T47D (cell line): ENCODE measurements around the gene SP140.
"Not testable (repeated sequence)": the region's sequence is repeated elsewhere in the genome, so short reads cannot be mapped to it uniquely, and the experiment has no call there.

Source experiments
- DNase-seq, 2 experiments: peaks; one replicate each; pipeline versions ENCODE4 v3.0.0 to v3.0.0-alpha.2; 2011 to 2012; ENCODE audit warnings: low read depth in 1 of 2, low spot score in 1 of 2
- JUND ChIP-seq: IDR thresholded peaks from 2 replicates; pipeline ENCODE4 v1.6.1; 2012; ENCODE audit warnings: low read depth
- in situ Hi-C: cut with HindIII; loops from 2 replicates; pipeline ENCODE4 v1.10.0; 2016; ENCODE audit warnings: low sequenced_read_pairs, low pct_unique_long_range_greater_than_20kb

SP140 gene

GRCh38 chr2:230231251-230231650, 5.7 kb downstream of the SP140 start:
- no peak for TF ChIP-seq JUND
- no peak for DNase-seq
- in situ Hi-C loops = no loop called here

DNA sequence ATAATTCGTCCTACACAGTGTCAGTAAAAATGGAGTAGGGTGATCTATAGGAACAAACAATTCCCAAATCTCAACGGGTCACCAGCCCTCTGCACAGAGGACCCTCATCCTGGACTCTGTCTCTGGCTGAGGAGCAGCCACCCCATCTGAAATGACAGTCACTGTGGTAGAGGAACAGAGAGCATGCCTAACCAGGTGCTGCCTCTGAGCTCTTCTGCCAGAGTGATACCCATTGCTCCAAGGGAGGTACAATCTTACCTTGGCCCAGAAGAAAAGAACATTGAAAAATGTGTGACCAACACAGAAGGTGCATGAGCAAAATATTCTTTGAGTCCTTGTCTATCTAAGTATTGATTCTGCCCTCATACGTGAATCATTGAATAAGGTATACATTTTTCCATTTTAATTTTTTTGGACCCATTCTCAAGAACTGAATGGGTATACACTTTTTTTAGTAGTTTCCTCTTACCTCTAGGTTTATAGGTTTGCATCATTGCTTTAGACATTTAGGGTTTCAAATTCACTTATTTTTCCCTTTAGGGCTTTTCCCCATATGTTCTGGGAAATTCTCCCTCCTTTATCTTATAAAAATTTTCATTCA, 8.7 kb downstream of the SP140 start:
- no peak for TF ChIP-seq JUND
- in situ Hi-C loops = no loop called here
- no peak for DNase-seq

GRCh38 chr2:230234845-230235244, 9.3 kb downstream of the SP140 start:
- in situ Hi-C loops = no loop called here
- DNase-seq = no peak

DNA sequence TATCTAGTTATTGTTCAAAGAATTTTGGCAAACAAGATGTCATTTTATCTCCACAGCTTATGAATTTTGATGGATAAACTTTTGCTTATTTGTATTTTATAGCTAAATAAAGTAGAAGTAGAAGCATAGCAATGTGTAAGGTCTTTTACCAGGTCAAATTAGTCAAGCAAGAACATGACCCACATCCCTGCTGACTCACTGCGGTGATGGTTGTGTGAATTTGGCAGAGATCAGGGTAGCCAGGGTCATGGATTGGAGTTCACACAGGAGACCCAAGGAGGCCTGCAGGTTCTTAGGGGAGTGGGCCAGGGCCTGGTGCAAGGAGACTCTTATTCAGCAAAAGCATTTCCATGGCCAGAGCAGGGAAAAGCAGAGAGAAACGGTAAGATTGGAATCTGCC, 18.7 kb downstream of the SP140 start:
- DNase-seq = no peak
- in situ Hi-C loops = no loop called here

More at GRCh38 chr2:230234845-230235244, 9.3 kb downstream of the SP140 start:
- TF ChIP-seq JUND = no peak

GRCh38 chr2:230246206-230246605, 20.7 kb downstream of the SP140 start:
- no peak for TF ChIP-seq JUND
- DNase-seq = no peak
- in situ Hi-C loops = no loop called here

More for the DNA sequence above, 18.7 kb downstream of the SP140 start:
- no peak for TF ChIP-seq JUND

DNA sequence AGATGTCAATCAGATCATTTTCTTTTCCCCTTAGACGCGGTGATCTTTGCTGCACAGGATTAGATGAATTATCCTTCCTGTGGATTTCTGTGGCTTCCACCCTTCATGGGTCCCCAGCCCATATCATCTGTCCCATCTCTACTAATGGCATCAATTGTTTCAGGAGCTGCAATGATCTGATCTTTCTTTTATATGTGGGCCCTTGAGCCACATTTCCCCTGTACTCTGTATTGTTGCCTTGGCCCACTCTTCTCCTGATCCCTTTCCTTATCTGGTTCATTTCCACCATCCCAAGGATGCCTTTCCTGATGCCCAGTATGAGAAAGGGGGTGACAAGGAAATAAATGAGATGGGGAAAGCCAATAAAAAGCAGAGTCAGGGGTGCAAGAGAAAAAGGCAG, 24.7 kb downstream of the SP140 start:
- DNase-seq = no peak
- in situ Hi-C loops = no loop called here

DNA sequence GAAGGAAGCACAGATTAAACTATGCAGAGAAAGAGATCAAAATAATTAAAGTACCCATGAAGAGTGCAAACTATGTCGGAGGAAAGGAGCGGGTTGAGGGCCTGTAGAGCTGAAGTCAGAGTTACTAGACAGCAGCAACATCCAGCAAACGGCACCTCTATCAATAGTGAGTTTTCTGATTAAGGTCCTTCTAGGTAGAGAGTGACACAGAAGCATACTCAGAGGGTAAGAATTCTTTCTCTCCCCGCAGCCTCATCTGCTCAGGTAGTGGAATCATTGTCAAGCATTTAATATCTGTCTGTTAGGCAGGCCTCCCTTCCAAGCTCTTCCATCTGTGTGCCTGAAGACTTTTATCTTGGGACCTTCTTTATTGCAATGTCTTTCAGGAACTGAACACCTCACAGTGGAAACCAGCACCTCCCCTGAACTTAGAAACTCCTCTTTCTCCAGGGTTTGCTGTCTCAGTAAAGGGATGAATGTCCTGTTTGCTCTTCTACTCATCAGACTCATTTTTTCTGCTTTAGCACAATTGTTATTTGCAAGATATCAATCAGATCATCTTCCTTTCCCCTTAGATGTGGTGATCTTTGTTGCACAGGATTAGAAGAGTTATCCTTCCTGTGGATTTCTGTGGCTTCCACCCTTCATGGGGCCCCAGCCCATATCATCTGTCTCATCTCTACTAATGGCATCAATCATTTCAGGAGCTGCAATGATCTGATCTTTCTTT, 28.8 kb downstream of the SP140 start:
- DNase-seq = no peak
- no peak for TF ChIP-seq JUND
- in situ Hi-C loops = no loop called here

More for the DNA sequence above, 24.7 kb downstream of the SP140 start:
- no peak for TF ChIP-seq JUND

GRCh38 chr2:230256733-230257332, 31.3 kb downstream of the SP140 start:
- in situ Hi-C loops = no loop called here
- no peak for TF ChIP-seq JUND
- no peak for DNase-seq

- DNase-seq = no peak
- TF ChIP-seq JUND = no peak
- in situ Hi-C loops = no loop called here
Observed at GRCh38 chr2:230258483-230258882, 32.9 kb downstream of the SP140 start.

DNA sequence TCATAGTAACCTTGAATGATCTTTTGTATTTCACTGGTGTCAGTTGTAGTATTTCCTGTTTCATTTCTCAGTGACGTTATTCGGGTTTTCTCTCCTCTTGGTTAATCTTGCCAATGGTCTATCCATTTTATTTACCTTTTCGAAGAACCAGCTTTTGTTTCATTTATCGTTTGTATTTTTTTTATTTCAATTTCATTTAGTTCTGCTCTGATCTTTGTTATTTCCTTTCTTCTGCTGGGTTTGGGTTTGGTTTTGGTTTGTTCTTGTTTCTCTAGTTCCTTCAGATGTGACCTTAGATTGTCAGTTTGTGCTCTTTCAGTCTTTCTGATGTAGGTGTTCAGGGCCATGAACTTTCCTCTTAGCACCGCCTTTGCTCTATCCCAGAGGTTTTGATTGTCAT, 36.7 kb downstream of the SP140 start:
- TF ChIP-seq JUND = no peak
- in situ Hi-C loops = no loop called here
- no peak for DNase-seq

GRCh38 chr2:230264945-230265344, 39.4 kb downstream of the SP140 start:
- peak in 1 of 2 experiments; percentile 36 for DNase-seq
- in situ Hi-C loops = not testable (repeated sequence)

DNA sequence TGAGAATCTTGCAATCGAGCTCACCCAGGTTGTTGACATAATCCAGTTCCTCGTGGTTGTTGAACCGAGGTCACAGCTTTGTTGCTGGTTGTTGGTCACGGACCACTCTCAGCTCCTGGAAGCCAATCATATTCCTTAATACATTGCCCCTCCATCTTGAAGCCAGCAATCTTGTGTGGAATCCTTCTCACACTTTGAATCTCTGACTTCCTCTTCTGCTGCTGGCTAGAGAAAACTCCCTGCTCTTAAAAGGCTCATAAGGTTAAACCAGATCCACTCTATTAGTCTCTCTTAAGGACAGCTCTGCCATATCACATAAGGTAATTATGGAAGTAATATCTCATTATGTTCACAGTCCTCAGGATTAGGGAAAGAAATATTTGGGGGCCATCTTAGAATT, 41.1 kb downstream of the SP140 start:
- no peak for DNase-seq
- in situ Hi-C loops = no loop called here
- TF ChIP-seq JUND = no peak

DNA sequence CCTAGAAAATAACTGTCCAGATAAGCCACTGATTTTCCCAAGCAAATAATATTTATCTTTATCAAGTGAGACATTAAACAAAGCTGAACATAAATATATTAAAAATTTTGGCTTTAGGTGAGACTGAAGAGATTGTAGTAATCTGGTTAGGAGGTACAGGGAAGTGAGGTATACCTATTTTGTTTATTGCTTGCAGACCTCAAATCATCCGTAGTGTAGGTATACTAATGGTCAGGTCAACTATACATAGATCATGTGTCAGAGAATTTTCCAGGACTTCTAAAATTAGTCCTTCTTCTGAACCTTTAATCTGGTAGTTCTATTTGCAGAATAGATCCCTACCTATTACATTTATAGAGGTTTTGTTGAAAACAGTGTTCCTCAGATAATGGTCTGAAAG, 41.5 kb downstream of the SP140 start:
- DNase-seq = no peak
- no peak for TF ChIP-seq JUND
- in situ Hi-C loops = no loop called here
